GM12891 (cell line): ENCODE results near the gene NAA15.

Experiments
- POLR2A ChIP-seq: IDR thresholded peaks from 2 replicates; pipeline ENCODE4 v1.6.1; 2011; ENCODE audit warnings: low read depth, low read length, control low read depth
- POLR2AphosphoS5 ChIP-seq: IDR thresholded peaks from 2 replicates; pipeline ENCODE4 v1.6.1; 2011; ENCODE audit warnings: low read depth, low read length, control low read depth
- POU2F2 ChIP-seq: IDR thresholded peaks from 2 replicates; pipeline ENCODE4 v1.6.1; 2011; ENCODE audit warnings: low read depth, mild to moderate bottlenecking, control low read depth, low read length, moderate library complexity

DNA sequence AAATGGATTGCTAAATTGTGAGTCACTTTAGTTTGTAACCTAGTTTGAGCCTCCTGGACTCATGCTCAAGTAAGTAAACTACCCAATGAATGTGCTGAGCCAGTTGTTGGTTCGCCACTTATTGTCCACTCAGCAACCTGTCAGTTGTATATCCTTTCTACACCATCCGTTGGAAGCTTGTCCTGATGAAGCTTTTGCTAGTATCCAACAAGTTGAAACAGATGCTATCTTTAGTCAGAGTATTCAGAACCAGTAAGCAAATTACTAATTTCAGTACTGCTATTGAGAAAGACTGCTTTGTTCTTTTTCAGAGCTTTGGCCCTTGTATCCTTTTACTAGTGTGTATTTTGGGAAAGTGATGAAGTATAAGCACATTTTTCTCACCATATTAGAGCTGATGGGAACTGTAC lies 4.3 kb upstream of the NAA15 start:
- TF ChIP-seq POLR2A: no peak
- no peak for TF ChIP-seq POLR2AphosphoS5
- TF ChIP-seq POU2F2: no peak
